Prostate gland (tissue), 2 donors: ENCODE results near the gene SMIM43. TPM values are rescaled to one million over a fixed set of nuclear protein-coding genes. Genes with fewer than 3 reads are reported as not detected.

Experiments used
- DNase-seq: peaks from one replicate; pipeline ENCODE4 v3.0.0-alpha.2; 2019; ENCODE audit warnings: low spot score
- H3K27ac ChIP-seq, 2 donors: fragments of 200-600 bp; sonication (generic); 2 replicates each; pipeline ENCODE4 v1.5.1; 2017 to 2019
- H3K27me3 ChIP-seq: fragments of 200-600 bp; sonication (generic); replicated peaks from 2 replicates; pipeline ENCODE4 v1.5.1; 2019; ENCODE audit not compliant: insufficient read depth
- H3K36me3 ChIP-seq, 2 donors: fragments of 200-600 bp; sonication (generic); 1 replicate in 1 of 2; 2 replicates in 1 of 2; pipeline versions ENCODE4 v1.5.1 to v1.8.1; 2017 to 2019
- H3K4me1 ChIP-seq: fragments of 200-600 bp; sonication (generic); replicated peaks from 2 replicates; pipeline ENCODE4 v1.5.1; 2019
- H3K4me3 ChIP-seq, 2 donors: fragments of 200-600 bp; sonication (generic); 2 replicates each; pipeline ENCODE4 v1.5.1; 2017 to 2019
- H3K9me3 ChIP-seq: fragments of 200-600 bp; sonication (generic); 2 replicates; pipeline ENCODE4 v1.5.1; 2017
- POLR2A ChIP-seq: fragments of 450-650 bp; IDR thresholded peaks from one replicate; pipeline ENCODE4 v1.6.1; 2016; ENCODE audit warnings: antibody characterized with exemption, mild to moderate bottlenecking
- POLR2AphosphoS5 ChIP-seq: sonication (generic); formaldehyde crosslinking; IDR thresholded peaks from one replicate; pipeline ENCODE4 v1.6.1; 2017; ENCODE audit warnings: antibody characterized with exemption
- WGBS: methylation state at CpG from one replicate; pipeline ENCODE4 v1.1.5; 2018; 5-methylcytosine and 5-hydroxymethylcytosine counted together
- intact Hi-C: fragments of 100-400 bp; cut with DNase I; formaldehyde crosslinking; loops from one replicate; pipeline ENCODE4 v1.14.2; 2022
- total RNA-seq, 2 donors: library from RNA; depleted of rRNA; stranded (reverse); fragments of >200 nt; gene quantifications; one replicate each; pipeline ENCODE4 v1.1.0, GENCODE V29; 2016
- TF ChIP-seq, protein P1 (sequence below), 4 experiments: fragments of 200-600 bp in 2 of 4; fragments of 450-650 bp in 2 of 4; sonication (generic) in 2 of 4; IDR thresholded peaks; 1 replicate in 3 of 4; 2 replicates in 1 of 4; pipeline ENCODE4 v1.5.1; 2016 to 2019; ENCODE audit warnings: antibody characterized with exemption in 4 of 4, mild to moderate bottlenecking in 2 of 4, moderate library complexity in 2 of 4

The SMIM43 gene
- total RNA-seq, 2 donors from 2014 or later, result not detected

- intact Hi-C loops, result no loop called here
- Histone ChIP-seq H3K27me3 (no peaks in the 10 kb centered on the region), H3K4me1 (no peaks in the 10 kb centered on the region), H3K9me3 (no peaks in the 10 kb centered on the region), H3K27ac (no peak overlapping the region), H3K4me3 (no peak overlapping the region), H3K36me3 (no peaks in the 10 kb centered on the region)
- TF ChIP-seq POLR2A (no peak), POLR2AphosphoS5 (no peak)
- 60% methylated on average over 3 of the region's 3 CpGs for WGBS
- no peak for DNase-seq
Observed at GRCh38 chr4:121789960-121790829, 25.2 kb upstream of the SMIM43 start.

- TF ChIP-seq, protein P1, sequence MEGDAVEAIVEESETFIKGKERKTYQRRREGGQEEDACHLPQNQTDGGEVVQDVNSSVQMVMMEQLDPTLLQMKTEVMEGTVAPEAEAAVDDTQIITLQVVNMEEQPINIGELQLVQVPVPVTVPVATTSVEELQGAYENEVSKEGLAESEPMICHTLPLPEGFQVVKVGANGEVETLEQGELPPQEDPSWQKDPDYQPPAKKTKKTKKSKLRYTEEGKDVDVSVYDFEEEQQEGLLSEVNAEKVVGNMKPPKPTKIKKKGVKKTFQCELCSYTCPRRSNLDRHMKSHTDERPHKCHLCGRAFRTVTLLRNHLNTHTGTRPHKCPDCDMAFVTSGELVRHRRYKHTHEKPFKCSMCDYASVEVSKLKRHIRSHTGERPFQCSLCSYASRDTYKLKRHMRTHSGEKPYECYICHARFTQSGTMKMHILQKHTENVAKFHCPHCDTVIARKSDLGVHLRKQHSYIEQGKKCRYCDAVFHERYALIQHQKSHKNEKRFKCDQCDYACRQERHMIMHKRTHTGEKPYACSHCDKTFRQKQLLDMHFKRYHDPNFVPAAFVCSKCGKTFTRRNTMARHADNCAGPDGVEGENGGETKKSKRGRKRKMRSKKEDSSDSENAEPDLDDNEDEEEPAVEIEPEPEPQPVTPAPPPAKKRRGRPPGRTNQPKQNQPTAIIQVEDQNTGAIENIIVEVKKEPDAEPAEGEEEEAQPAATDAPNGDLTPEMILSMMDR (IDR thresholded peaks at IDR 0.05), result no peak
- TF ChIP-seq POLR2A, result no peak
- no peak for TF ChIP-seq POLR2AphosphoS5
- WGBS, result 70% methylated on average over 1 of the region's 1 CpG
- intact Hi-C loops, result no loop called here
Observed at GRCh38 chr4:121789455-121789854, 24.5 kb upstream of the SMIM43 start.

DNA sequence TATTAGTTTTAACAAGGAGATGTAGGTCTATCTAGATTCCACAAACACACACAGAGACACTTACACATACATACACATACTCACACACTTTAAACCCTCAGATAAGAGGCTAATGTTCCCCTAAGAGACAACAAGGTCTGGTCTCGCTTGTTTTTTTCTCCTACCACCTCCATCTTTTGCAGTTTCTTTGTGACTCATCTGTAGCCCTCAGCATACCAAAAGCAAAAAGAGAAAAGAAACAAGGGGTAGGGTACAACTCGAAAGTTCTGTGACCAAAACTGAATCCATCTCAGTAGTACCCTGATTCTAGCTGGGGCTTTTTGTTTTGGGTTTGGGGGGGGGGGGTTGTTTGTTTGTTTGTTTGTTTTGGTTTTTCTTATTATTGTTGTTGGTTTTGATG lies 23.9 kb upstream of the SMIM43 start:
- no peaks in the 10 kb centered on the region for H3K9me3 ChIP-seq
- no peak overlapping the region for H3K27ac ChIP-seq
- H3K4me1 ChIP-seq, result no peaks in the 10 kb centered on the region
- H3K36me3 ChIP-seq, result no peaks in the 10 kb centered on the region
- no peaks in the 10 kb centered on the region for H3K27me3 ChIP-seq
- 96% methylated on average over 2 of the region's 2 CpGs for WGBS
- no peak for DNase-seq
- TF ChIP-seq, protein P1 (IDR thresholded peaks at IDR 0.05), result no peak
- no peak for TF ChIP-seq POLR2A
- TF ChIP-seq POLR2AphosphoS5, result no peak
- H3K4me3 ChIP-seq, result no peak overlapping the region
- intact Hi-C loops, result no loop called here

More at GRCh38 chr4:121789455-121789854, 24.5 kb upstream of the SMIM43 start:
- Histone ChIP-seq H3K4me1 (no peaks in the 10 kb centered on the region), H3K9me3 (no peaks in the 10 kb centered on the region), H3K27ac (no peak overlapping the region), H3K36me3 (no peaks in the 10 kb centered on the region), H3K4me3 (no peak overlapping the region), H3K27me3 (no peaks in the 10 kb centered on the region)
- DNase-seq, result no peak

- 92% methylated on average over 2 of the region's 2 CpGs for whole genome bisulfite sequencing
- Histone ChIP-seq H3K36me3 (no peaks in the 10 kb centered on the region), H3K4me1 (no peaks in the 10 kb centered on the region), H3K9me3 (no peaks in the 10 kb centered on the region), H3K27me3 (no peaks in the 10 kb centered on the region), H3K4me3 (no peak overlapping the region), H3K27ac (no peak overlapping the region)
- intact Hi-C loops, result no loop called here
- DNase-seq, result no peak
- TF ChIP-seq POLR2AphosphoS5, result no peak
- no peak for TF ChIP-seq POLR2A
- TF ChIP-seq, protein P1 (IDR thresholded peaks at IDR 0.05), result no peak
Observed at GRCh38 chr4:121786221-121786620, 21.3 kb upstream of the SMIM43 start.

DNA sequence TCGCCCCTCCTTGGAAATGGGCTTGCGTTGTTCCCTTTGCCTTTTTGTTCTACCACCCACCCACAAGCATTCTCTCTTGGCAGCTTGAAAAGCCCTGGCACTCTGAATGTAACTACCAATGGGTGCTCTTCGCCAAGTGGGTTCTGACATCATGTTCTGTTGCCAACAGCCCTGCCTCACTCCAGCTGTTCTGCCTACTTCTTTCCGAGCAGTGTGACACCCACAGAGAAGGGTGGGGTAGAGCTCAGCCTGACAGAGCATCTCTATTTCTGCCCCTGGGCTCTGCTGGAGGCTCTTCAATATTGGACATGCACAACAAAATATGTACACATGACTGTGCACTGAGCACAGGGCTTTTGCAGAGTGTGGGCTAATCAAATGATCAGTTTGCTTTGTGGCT lies 20.5 kb upstream of the SMIM43 start:
- Histone ChIP-seq H3K36me3 (no peaks in the 10 kb centered on the region), H3K27ac (no peak overlapping the region), H3K4me1 (no peaks in the 10 kb centered on the region), H3K27me3 (no peaks in the 10 kb centered on the region), H3K4me3 (no peak overlapping the region), H3K9me3 (no peaks in the 10 kb centered on the region)
- intact Hi-C loops, result no loop called here
- no peak for DNase-seq
- WGBS, result 69% methylated on average over 4 of the region's 4 CpGs
- TF ChIP-seq POLR2AphosphoS5, result no peak
- TF ChIP-seq POLR2A, result no peak
- TF ChIP-seq, protein P1 (IDR thresholded peaks at IDR 0.05), result no peak
